OCI-LY3 (cell line): ENCODE data around the gene CAPN15.
"Not testable (repeated sequence)": the region's sequence is repeated elsewhere in the genome, so short reads cannot be mapped to it uniquely, and the experiment has no call there.

Experiments used
- H2AFZ ChIP-seq: fragments of 200-600, 300-600 bp; shearing (Covaris generic); 2 replicates; pipeline ENCODE4 v1.6.0; 2014; ENCODE audit warnings: antibody characterized with exemption, low read depth, low read length
- H3K27ac ChIP-seq: fragments of 200-600, 300-600 bp; sonication (generic); 2 replicates; pipeline ENCODE4 v1.5.1; 2014; ENCODE audit warnings: mild to moderate bottlenecking, low read length, moderate library complexity, mixed read lengths
- H3K27me3 ChIP-seq: fragments of 200-600, 300-600 bp; sonication (generic); 2 replicates; pipeline ENCODE4 v1.6.1; 2014; ENCODE audit warnings: low read depth, low read length, mixed read lengths
- H3K36me3 ChIP-seq: fragments of 200-600, 300-600 bp; sonication (generic); replicated peaks from 2 replicates; pipeline ENCODE3; 2014; ENCODE audit warnings: low read depth, low read length, mixed read lengths
- H3K4me1 ChIP-seq: fragments of 300-600, 200-600 bp; sonication (generic); 2 replicates; pipeline ENCODE4 v1.6.1; 2014; ENCODE audit warnings: low read length, mixed read lengths
- H3K4me2 ChIP-seq: fragments of 200-600, 300-600 bp; sonication (generic); 2 replicates; pipeline ENCODE4 v1.6.1; 2014; ENCODE audit warnings: low read length, mixed read lengths
- H3K4me3 ChIP-seq: fragments of 300-600, 200-600 bp; sonication (generic); 2 replicates; pipeline ENCODE4 v1.5.1; 2014; ENCODE audit warnings: antibody characterized with exemption, mild to moderate bottlenecking, low read length, moderate library complexity
- H3K79me2 ChIP-seq: fragments of 300-600, 200-600 bp; shearing (Covaris generic); 2 replicates; pipeline ENCODE4 v1.6.1; 2014; ENCODE audit warnings: mild to moderate bottlenecking, low read length, mixed read lengths
- H3K9ac ChIP-seq: fragments of 300-600, 200-600 bp; shearing (Covaris generic); 2 replicates; pipeline ENCODE4 v1.6.0; 2014; ENCODE audit warnings: mild to moderate bottlenecking, low read length, moderate library complexity
- H3K9me3 ChIP-seq: fragments of 200-600, 300-600 bp; shearing (Covaris generic); 2 replicates; pipeline ENCODE4 v1.6.1; 2014; ENCODE audit warnings: low read length, mixed read lengths; ENCODE audit not compliant: insufficient read depth
- H4K20me1 ChIP-seq: fragments of 200-600, 300-600 bp; sonication (generic); 2 replicates; pipeline ENCODE4 v1.6.1; 2016; ENCODE audit warnings: low read length, mixed read lengths; ENCODE audit not compliant: insufficient read depth
- EZH2phosphoT487 ChIP-seq: fragments of 200-600 bp; shearing (Covaris generic); IDR thresholded peaks from 2 replicates; pipeline ENCODE4 v1.6.1; 2018; ENCODE audit warnings: antibody characterized with exemption, mixed run types, low read depth
- TF ChIP-seq, protein P1 (sequence below): fragments of 200-600, 300-600 bp; sonication (generic); IDR thresholded peaks from 2 replicates; pipeline ENCODE4 v1.5.1; 2014; ENCODE audit warnings: antibody characterized with exemption, low read length, low read depth

The CAPN15 gene

DNA sequence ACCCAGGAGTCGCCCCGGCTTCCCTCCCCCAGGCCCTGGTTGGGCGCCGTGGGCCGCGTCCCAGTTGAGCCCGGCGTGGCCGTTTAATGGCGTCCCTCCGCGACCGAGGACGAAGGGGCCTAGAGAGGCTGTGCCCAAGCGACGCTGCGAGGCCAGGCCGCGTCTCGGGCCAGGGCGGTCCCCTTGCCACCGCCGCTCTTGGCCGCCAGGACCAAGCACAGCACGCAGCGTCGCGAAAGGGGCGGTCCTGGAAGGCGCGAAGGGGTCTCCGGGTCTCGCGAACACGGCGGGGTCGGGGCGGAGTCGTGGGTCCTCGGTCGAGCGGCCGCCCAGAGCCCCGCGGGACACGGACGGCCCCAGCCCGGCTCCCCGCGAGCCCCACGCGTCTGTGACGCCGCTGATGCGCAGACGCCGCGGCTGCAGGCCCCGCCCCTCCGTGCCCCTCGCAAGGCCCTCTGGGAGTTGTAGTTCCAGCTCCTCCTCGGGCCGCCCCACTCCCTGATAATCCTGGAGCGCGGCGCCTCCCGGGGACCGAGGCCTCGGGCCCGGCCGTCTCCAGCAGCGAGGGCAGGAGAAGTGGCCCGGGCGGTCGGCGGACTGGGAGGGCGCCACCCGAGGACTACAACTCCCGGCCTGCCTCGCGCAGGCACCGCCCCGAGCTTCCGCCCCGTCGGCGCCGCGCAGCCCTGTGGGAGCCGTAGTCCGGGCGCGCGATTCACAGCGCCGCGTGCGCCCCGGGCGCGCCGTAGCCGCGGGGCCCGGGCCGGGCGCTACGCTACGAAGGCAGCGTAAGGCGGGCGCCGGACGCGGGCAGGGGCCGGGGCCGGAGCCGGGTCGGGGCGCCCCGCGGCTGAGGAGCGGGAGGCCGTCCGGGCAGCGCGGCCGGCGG lies at the start of gene CAPN15:
CAPN15 (plus strand) TSS at position 698 of the 889 bp plus-strand sequence. CDS start 19,127 bp downstream, outside the sequence.
- H3K4me3 ChIP-seq = peak within 1 kb of the TSS; percentile 96
- no peak for TF ChIP-seq EZH2phosphoT487
- TF ChIP-seq, protein P1, sequence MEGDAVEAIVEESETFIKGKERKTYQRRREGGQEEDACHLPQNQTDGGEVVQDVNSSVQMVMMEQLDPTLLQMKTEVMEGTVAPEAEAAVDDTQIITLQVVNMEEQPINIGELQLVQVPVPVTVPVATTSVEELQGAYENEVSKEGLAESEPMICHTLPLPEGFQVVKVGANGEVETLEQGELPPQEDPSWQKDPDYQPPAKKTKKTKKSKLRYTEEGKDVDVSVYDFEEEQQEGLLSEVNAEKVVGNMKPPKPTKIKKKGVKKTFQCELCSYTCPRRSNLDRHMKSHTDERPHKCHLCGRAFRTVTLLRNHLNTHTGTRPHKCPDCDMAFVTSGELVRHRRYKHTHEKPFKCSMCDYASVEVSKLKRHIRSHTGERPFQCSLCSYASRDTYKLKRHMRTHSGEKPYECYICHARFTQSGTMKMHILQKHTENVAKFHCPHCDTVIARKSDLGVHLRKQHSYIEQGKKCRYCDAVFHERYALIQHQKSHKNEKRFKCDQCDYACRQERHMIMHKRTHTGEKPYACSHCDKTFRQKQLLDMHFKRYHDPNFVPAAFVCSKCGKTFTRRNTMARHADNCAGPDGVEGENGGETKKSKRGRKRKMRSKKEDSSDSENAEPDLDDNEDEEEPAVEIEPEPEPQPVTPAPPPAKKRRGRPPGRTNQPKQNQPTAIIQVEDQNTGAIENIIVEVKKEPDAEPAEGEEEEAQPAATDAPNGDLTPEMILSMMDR = no peak
- H3K27ac ChIP-seq = peak within 1 kb of the TSS; percentile 93
- no peaks in the 10 kb centered on the region for H3K27me3 ChIP-seq
- peaks cover 21% of the 10 kb centered on the region for H4K20me1 ChIP-seq
- peaks cover 12% of the 10 kb centered on the region for H3K36me3 ChIP-seq
- peaks cover 28% of the 10 kb centered on the region for H3K4me1 ChIP-seq
- no peaks in the 10 kb centered on the region for H3K9me3 ChIP-seq
- H3K9ac ChIP-seq = peak within 1 kb of the TSS; percentile 93
- H3K79me2 ChIP-seq = peaks cover 63% of the 10 kb centered on the region
- peak within 1 kb of the TSS; percentile 100 for H3K4me2 ChIP-seq
- no peak within 1 kb of the TSS for H2AFZ ChIP-seq

DNA sequence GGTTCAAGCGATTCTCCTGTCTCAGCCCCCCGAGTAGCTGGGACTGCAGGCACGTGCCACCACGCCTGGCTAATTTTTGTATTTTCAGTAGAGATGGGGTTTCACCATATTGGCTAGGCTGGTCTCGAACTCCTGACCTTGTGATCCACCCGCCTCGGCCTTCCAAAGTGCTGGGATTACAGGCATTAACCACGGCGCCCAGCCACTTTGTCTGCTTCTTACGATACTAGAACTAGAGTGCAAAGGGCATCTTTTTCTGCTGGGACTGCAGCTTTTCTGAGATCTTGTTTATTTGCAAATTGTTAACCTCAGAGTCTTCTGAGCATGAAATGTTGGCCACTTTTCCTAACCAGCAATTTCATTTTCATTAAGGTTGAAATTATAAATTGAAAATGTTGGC lies 49.2 kb upstream of the CAPN15 start:
- not testable (repeated sequence) for H3K27ac ChIP-seq, H3K36me3 ChIP-seq, H3K79me2 ChIP-seq, H3K9me3 ChIP-seq, H2AFZ ChIP-seq, H4K20me1 ChIP-seq, H3K4me2 ChIP-seq, H3K4me3 ChIP-seq, H3K9ac ChIP-seq, H3K4me1 ChIP-seq, H3K27me3 ChIP-seq

DNA sequence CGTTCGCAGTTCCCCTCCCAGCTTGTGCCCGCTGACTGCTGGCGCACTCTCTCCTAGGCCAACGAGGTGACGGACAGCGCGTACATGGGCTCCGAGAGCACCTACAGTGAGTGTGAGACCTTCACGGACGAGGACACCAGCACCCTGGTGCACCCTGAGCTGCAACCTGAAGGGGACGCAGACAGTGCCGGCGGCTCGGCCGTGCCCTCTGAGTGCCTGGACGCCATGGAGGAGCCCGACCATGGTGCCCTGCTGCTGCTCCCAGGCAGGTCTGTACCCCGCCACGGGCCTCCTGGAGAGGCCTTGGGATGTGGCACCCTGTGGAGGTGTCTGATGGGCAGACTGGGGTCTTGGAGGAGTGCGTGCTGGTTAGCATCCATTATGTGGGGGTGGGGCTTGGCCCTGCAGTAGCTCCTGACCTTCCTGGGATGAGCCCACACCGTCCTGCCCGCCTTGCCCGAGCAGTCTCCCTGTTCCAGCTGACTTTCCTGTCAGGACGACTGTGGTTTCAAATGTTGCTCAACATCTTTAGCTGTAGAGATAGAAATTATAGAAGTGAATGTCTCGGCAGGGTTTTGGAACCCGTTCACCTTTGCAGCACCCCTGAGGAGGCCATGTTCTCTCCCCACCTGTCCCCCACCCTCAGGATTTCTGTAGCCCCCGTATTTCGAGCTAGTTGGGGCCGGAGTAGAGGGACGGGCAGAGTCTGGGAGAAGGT lies 44.9 kb upstream of the CAPN15 start:
- H3K9ac ChIP-seq = no peak overlapping the region

DNA sequence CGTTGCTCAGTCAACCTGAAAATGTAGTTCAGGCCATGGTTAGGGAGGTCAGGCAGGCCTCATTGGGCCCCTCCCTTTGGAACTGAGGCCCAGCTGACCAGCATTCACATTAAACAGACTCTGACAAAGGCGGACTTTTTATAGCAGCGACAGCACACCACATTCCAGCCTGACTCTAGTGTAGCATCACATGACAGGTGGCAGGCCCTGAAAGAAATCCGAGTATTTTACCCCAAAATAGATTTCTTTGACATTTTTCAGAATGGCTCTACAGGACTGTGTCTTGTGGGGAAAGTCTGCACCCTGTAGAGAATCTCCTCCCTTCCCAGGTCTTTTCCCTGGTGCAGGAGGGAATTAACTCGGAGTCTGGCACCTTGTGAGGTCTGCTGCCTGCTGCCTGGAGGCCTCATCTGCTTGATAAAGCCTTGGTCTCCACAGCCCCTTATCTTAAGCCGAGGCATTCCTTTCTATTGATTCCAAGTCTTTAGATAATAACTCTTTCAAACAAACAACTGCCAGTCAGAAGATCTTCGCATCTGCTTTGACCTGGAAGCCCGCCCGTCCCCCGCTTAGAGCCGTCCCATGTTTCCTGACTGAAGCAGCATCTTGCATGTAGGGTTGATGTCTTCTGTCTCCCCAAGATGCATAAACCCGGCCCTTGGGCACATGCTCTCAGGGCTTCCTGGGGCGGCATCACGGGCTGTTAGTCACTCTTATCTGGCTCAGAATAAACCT lies 44.0 kb upstream of the CAPN15 start:
- Histone ChIP-seq H3K9ac (no peak overlapping the region), H3K27me3 (no peaks in the 10 kb centered on the region), H3K4me2 (no peak overlapping the region), H4K20me1 (no peaks in the 10 kb centered on the region), H3K4me1 (no peaks in the 10 kb centered on the region), H2AFZ (no peak overlapping the region), H3K4me3 (no peak overlapping the region), H3K9me3 (no peaks in the 10 kb centered on the region), H3K79me2 (no peaks in the 10 kb centered on the region), H3K27ac (no peak overlapping the region), H3K36me3 (peaks cover 6% of the 10 kb centered on the region)
- TF ChIP-seq, protein P1 = no peak

More for the DNA sequence above, 44.9 kb upstream of the CAPN15 start:
- TF ChIP-seq EZH2phosphoT487 = no peak
- TF ChIP-seq, protein P1 = no peak
- no peak overlapping the region for H2AFZ ChIP-seq
- no peak overlapping the region for H3K27ac ChIP-seq
- no peaks in the 10 kb centered on the region for H3K9me3 ChIP-seq
- H3K4me2 ChIP-seq = no peak overlapping the region
- no peaks in the 10 kb centered on the region; the same call in 1 of the 2 replicates for H3K4me1 ChIP-seq
- no peaks in the 10 kb centered on the region for H4K20me1 ChIP-seq
- peaks cover 4% of the 10 kb centered on the region for H3K36me3 ChIP-seq
- no peaks in the 10 kb centered on the region for H3K79me2 ChIP-seq
- no peaks in the 10 kb centered on the region for H3K27me3 ChIP-seq
- H3K4me3 ChIP-seq = no peak overlapping the region
